OCI-LY7 (cell line): ENCODE data around the gene RAB30.

Experiments used
- EZH2phosphoT487 ChIP-seq: fragments of 200-600 bp; sonication (generic); IDR thresholded peaks from 2 replicates; pipeline ENCODE4 v1.6.1; 2018; ENCODE audit warnings: low read depth, borderline replicate concordance, mild to moderate bottlenecking, mixed run types, antibody characterized with exemption, low read length, moderate library complexity, mixed read lengths
- TF ChIP-seq, protein P1 (sequence below): fragments of 200-600 bp; sonication (generic); conservative IDR thresholded peaks from 2 replicates; pipeline ENCODE4 v1.5.1; 2014; ENCODE audit warnings: mild to moderate bottlenecking, antibody characterized with exemption, low read length, moderate library complexity, mixed read lengths

DNA sequence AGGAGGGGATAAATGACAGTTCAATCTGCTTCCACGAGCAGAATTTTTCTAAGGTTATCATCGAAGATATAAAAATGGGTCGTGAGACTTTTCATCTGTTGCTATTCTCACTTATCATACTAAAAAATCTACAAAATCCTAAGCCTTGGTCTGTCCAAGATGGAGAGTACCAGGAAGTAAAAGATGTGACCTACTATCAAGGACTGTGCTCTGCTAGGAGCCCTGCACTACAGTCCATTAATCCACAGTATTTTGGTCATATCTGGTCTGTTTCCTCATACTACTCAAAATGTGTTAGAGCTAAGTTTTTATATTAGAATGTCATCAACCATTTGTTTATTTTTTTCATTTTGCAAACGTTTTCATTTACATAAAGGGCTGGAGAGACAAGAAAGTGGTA lies 90.8 kb downstream of the RAB30 start:
- TF ChIP-seq EZH2phosphoT487, result no peak
- TF ChIP-seq, protein P1, sequence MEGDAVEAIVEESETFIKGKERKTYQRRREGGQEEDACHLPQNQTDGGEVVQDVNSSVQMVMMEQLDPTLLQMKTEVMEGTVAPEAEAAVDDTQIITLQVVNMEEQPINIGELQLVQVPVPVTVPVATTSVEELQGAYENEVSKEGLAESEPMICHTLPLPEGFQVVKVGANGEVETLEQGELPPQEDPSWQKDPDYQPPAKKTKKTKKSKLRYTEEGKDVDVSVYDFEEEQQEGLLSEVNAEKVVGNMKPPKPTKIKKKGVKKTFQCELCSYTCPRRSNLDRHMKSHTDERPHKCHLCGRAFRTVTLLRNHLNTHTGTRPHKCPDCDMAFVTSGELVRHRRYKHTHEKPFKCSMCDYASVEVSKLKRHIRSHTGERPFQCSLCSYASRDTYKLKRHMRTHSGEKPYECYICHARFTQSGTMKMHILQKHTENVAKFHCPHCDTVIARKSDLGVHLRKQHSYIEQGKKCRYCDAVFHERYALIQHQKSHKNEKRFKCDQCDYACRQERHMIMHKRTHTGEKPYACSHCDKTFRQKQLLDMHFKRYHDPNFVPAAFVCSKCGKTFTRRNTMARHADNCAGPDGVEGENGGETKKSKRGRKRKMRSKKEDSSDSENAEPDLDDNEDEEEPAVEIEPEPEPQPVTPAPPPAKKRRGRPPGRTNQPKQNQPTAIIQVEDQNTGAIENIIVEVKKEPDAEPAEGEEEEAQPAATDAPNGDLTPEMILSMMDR, result no peak
